Neural cell (in vitro differentiated cells): ENCODE data around the gene SIM1.

Source experiments
- CTCF ChIP-seq: fragments of 450-650 bp; IDR thresholded peaks from 2 replicates; pipeline ENCODE4 v1.5.1; 2014; ENCODE audit warnings: antibody characterized with exemption, mild to moderate bottlenecking, moderate library complexity; ENCODE audit not compliant: poor library complexity, severe bottlenecking
- EP300 ChIP-seq: fragments of 450-650 bp; conservative IDR thresholded peaks from 2 replicates; pipeline ENCODE4 v1.6.1; 2014; ENCODE audit warnings: antibody characterized with exemption, mild to moderate bottlenecking, moderate library complexity; ENCODE audit not compliant: poor library complexity, severe bottlenecking
- POLR2AphosphoS5 ChIP-seq: IDR thresholded peaks from 2 replicates; pipeline ENCODE4 v1.6.1; 2012
- SMC3 ChIP-seq: fragments of 450-650 bp; conservative IDR thresholded peaks from 2 replicates; pipeline ENCODE4 v1.6.1; 2014; ENCODE audit warnings: antibody characterized with exemption, mild to moderate bottlenecking, moderate library complexity; ENCODE audit not compliant: poor library complexity

GRCh38 chr6:100417036-100417435 is 47.7 kb downstream of the SIM1 start:
- TF ChIP-seq CTCF (no peak), POLR2AphosphoS5 (no peak), EP300 (no peak), SMC3 (no peak)
